ENCODE measurements around the gene DIPK2A.

DIPK2A gene

DNA sequence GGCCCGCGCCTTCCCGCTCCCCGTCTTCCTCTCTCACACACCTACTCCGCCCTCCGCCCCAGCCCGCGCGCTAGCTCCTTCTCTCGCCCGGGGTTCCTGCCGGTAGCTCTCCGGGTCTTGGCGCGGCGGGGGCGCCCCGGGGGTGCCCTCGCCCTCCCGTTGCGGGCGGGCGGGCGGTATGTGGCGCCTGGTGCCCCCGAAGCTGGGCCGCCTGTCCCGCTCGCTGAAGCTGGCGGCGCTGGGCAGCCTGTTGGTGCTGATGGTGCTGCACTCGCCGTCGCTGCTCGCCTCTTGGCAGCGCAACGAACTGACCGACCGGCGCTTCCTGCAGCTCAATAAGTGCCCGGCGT is 507 bp downstream of the DIPK2A start:
- DNase-seq (ENCODE audit: low read depth), result no peak
- no peak for TF ChIP-seq POLR2A (IDR thresholded peaks at IDR 0.05; ENCODE audit: extremely low read depth, insufficient read length)
- TF ChIP-seq, protein P1, sequence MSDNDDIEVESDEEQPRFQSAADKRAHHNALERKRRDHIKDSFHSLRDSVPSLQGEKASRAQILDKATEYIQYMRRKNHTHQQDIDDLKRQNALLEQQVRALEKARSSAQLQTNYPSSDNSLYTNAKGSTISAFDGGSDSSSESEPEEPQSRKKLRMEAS (IDR thresholded peaks at IDR 0.05; ENCODE audit: low read depth, low read length), result no peak
- TF ChIP-seq, protein P2, sequence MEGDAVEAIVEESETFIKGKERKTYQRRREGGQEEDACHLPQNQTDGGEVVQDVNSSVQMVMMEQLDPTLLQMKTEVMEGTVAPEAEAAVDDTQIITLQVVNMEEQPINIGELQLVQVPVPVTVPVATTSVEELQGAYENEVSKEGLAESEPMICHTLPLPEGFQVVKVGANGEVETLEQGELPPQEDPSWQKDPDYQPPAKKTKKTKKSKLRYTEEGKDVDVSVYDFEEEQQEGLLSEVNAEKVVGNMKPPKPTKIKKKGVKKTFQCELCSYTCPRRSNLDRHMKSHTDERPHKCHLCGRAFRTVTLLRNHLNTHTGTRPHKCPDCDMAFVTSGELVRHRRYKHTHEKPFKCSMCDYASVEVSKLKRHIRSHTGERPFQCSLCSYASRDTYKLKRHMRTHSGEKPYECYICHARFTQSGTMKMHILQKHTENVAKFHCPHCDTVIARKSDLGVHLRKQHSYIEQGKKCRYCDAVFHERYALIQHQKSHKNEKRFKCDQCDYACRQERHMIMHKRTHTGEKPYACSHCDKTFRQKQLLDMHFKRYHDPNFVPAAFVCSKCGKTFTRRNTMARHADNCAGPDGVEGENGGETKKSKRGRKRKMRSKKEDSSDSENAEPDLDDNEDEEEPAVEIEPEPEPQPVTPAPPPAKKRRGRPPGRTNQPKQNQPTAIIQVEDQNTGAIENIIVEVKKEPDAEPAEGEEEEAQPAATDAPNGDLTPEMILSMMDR (IDR thresholded peaks at IDR 0.05; ENCODE audit: low read depth, low read length), result no peak
- no peak for TF ChIP-seq MYC (IDR thresholded peaks at IDR 0.05; ENCODE audit: low read depth, low read length)
- peak overlapping the region; percentile 87 for H3K4me3 ChIP-seq (ENCODE audit: low read depth, low read length)

DNA sequence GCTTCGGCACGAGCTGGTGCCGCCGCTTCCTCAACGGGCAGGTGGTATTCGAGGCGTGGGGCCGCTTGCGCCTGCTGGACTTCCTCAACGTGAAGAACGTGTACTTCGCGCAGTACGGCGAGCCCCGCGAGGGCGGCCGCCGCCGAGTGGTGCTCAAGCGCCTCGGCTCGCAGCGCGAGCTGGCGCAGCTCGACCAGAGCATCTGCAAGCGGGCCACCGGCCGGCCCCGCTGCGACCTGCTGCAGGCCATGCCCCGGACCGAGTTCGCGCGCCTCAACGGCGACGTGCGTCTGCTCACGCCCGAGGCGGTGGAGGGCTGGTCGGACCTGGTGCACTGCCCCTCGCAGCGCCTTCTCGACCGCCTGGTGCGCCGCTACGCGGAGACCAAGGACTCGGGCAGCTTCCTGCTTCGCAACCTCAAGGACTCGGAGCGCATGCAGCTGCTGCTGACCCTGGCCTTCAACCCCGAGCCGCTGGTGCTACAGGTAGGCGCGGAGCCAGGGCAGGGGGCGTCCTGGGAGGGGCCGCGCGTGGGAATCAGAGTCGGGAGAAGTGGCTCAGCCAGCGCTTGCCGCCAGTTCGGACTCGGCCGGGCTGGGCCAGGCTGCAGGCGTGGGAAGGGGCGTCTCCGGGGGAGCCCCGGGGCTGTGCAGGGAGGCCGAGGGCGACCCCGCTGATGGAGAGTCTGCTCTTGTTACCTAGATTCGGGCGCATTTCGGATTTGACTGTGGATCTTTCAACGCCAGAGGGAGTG is 1.1 kb downstream of the DIPK2A start:
- TF ChIP-seq, protein P1 (IDR thresholded peaks at IDR 0.05; ENCODE audit: low read depth, low read length), result peak; percentile 78; the same call in 1 of the 2 replicates
- TF ChIP-seq POLR2A (IDR thresholded peaks at IDR 0.05; ENCODE audit: extremely low read depth, insufficient read length) (no peak), MYC (IDR thresholded peaks at IDR 0.05; ENCODE audit: low read depth, low read length) (peak; percentile 67)
- TF ChIP-seq, protein P2 (IDR thresholded peaks at IDR 0.05; ENCODE audit: low read depth, low read length), result no peak
- peak; percentile 85 for DNase-seq (ENCODE audit: low read depth)
- peak overlapping the region; percentile 87 for H3K4me3 ChIP-seq (ENCODE audit: low read depth, low read length)

DNA sequence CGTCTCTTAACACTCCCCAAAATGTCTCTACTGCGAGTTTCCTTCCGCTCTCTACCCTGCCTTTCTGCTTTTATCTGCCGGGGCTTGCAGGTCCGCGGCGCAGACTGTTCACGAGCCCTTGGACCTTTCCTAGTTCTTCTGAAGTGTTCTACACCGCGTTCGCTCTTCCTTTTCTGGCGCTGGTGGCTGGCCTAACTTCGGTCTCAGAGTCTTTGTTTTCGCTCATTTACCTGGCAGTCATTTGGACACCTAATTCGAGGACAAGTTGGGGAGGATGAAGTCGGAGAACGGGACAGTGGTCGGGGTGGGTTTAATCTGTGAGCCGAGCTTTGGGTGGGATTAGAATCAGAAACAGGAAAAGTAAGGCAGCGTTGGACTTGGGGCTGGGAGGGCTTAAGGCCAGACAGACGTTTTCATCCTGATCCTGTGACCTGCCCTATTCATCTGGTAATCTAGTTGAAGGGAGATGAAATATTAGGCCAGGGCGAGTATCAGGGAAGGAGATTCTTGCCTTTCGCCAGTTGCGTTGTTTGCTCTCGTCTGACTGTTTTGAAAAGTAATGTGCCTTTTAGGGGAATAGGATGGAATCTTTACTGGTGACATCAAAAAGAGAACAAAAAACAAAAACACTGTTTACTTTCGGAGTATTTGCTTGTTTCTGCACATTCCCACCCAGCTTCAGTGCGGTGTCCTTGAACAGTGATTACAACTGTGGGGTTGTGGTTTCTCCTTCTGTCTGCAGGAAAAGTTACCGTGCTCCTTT is 1.8 kb downstream of the DIPK2A start:
- TF ChIP-seq, protein P1 (IDR thresholded peaks at IDR 0.05; ENCODE audit: low read depth, low read length), result no peak
- TF ChIP-seq, protein P2 (IDR thresholded peaks at IDR 0.05; ENCODE audit: low read depth, low read length), result no peak
- TF ChIP-seq MYC (IDR thresholded peaks at IDR 0.05; ENCODE audit: low read depth, low read length) (no peak), POLR2A (IDR thresholded peaks at IDR 0.05; ENCODE audit: extremely low read depth, insufficient read length) (no peak)
- DNase-seq (ENCODE audit: low read depth), result peak; percentile 86
- H3K4me3 ChIP-seq (ENCODE audit: low read depth, low read length), result peak overlapping the region; percentile 87

DNA sequence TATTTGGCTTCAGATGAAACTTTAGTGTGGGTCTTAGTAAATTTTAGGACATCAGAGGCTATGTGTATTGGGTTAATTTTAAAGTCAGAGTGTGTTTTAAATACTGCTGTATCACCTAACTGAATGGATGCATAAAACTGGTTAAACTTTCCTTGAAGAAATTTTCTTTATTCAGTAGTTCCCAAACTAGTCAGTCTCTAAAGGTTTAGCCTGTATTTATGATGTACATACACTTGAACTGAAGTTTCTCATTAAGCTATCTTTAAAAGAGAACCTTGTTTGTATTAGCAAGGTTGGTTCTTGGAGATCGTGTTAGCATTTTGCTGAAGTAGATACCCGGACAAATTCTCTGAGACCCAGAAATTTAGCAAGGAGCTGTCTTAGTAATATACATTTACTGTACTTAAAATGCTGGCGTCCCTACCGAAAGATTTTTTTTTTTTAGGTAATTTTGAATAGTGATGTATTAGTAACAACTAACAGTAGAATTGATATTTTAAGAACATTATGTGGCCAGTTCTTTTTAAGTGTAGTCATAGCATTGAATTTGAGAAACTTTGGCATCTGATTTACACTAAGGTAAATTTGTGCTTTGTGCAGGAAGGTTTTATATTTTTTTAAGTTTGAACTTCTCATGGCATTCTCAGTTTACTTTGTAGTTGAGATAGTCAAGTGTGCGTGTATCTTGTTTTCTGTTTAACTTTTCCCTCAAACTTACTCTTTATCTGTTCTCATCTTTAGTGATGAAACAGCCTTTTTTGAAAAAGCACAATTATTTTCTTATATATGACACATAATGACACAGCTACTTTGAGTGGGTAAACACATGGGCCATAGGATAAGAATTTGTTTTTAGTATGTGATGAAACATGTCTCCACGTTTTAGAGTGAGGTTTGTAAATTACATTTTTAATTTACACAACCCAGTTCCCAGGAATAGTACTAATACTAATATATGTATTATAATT is 2.9 kb downstream of the DIPK2A start:
- DNase-seq (ENCODE audit: low read depth), result no peak
- H3K4me3 ChIP-seq (ENCODE audit: low read depth, low read length), result peak overlapping the region; percentile 87
- TF ChIP-seq POLR2A (IDR thresholded peaks at IDR 0.05; ENCODE audit: extremely low read depth, insufficient read length), result no peak
- TF ChIP-seq, protein P1 (IDR thresholded peaks at IDR 0.05; ENCODE audit: low read depth, low read length), result no peak
- TF ChIP-seq, protein P2 (IDR thresholded peaks at IDR 0.05; ENCODE audit: low read depth, low read length), result no peak
- TF ChIP-seq MYC (IDR thresholded peaks at IDR 0.05; ENCODE audit: low read depth, low read length), result no peak

DNA sequence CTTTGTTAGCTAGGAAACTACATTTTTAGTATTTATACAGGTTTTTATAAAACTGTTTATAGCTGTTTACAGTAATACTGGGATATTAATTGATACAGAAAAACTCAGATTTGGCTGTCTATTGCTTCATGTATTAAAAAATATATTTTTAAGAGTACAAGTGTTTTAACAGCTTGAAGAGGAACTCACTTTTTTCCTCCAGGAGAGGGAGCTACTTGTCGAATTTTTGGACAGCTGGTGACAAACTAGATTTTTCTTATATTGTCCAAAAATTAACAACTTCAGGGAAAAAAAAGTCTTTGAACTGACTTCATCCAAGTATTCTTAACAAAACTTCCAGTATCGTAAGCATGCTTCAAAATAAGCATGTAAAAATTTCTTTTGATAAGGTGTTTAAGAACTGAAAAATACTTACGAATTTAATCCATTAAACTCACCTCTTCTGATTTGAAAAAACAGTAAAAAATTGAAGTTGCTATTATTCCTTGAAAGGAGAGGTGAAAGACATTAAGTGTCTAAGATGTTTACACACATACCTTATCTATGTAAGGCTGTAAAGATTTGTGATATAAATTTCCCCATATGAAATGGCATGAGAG is 4.0 kb downstream of the DIPK2A start:
- peak overlapping the region; percentile 7 for H3K4me3 ChIP-seq (ENCODE audit: low read depth, low read length)
- DNase-seq (ENCODE audit: low read depth), result peak; percentile 61
- TF ChIP-seq, protein P2 (IDR thresholded peaks at IDR 0.05; ENCODE audit: low read depth, low read length), result peak; percentile 32
- TF ChIP-seq, protein P1 (IDR thresholded peaks at IDR 0.05; ENCODE audit: low read depth, low read length), result no peak

Measured in NB4 (cell line).